Measurements from ENCODE around the gene BACE2.
"Not testable (repeated sequence)": the region's sequence is repeated elsewhere in the genome, so short reads cannot be mapped to it uniquely, and the experiment has no call there.

Gene BACE2

GRCh38 chr21:41236352-41236973 lies 68.5 kb downstream of the BACE2 start:
- no peak for TF ChIP-seq SPI1 (IDR thresholded peaks at IDR 0.05; ENCODE audit: borderline replicate concordance, low read depth)
- no peak for TF ChIP-seq GABPA (IDR thresholded peaks at IDR 0.05; ENCODE audit: low read depth)
- TF ChIP-seq CTCF (IDR thresholded peaks at IDR 0.05; ENCODE audit: insufficient read depth, low read length) = no peak
- no peak for TF ChIP-seq POLR2AphosphoS5 (IDR thresholded peaks at IDR 0.05; ENCODE audit: low read depth)
- TF ChIP-seq REST (IDR thresholded peaks at IDR 0.05; ENCODE audit: insufficient replicate concordance, low read depth) = no peak

GRCh38 chr21:41238081-41238796 lies 70.3 kb downstream of the BACE2 start:
- H3K4me3 ChIP-seq (replicated peaks; ENCODE audit: insufficient read depth, low read length); H3K27me3 ChIP-seq (ENCODE audit: insufficient read depth, poor library complexity, severe bottlenecking); H3K27ac ChIP-seq (replicated peaks); DNase-seq (ENCODE audit: low read depth in 1 of 2, low spot score in 1 of 2): not testable (repeated sequence)

More at GRCh38 chr21:41236352-41236973, 68.5 kb downstream of the BACE2 start:
- DNase-seq (ENCODE audit: low read depth in 1 of 2, low spot score in 1 of 2) = no peak
- H3K4me3 ChIP-seq (replicated peaks; ENCODE audit: insufficient read depth, low read length) = no peak overlapping the region
- H3K27ac ChIP-seq (replicated peaks) = no peak overlapping the region
- no peaks in the 10 kb centered on the region for H3K27me3 ChIP-seq (ENCODE audit: insufficient read depth, poor library complexity, severe bottlenecking)

- TF ChIP-seq CTCF (IDR thresholded peaks at IDR 0.05; ENCODE audit: insufficient read depth, low read length) (no peak), GABPA (IDR thresholded peaks at IDR 0.05; ENCODE audit: low read depth) (no peak), POLR2AphosphoS5 (IDR thresholded peaks at IDR 0.05; ENCODE audit: low read depth) (no peak), REST (IDR thresholded peaks at IDR 0.05; ENCODE audit: insufficient replicate concordance, low read depth) (no peak), SPI1 (IDR thresholded peaks at IDR 0.05; ENCODE audit: borderline replicate concordance, low read depth) (no peak)
Measured at GRCh38 chr21:41240040-41240439, 72.1 kb downstream of the BACE2 start.

DNA sequence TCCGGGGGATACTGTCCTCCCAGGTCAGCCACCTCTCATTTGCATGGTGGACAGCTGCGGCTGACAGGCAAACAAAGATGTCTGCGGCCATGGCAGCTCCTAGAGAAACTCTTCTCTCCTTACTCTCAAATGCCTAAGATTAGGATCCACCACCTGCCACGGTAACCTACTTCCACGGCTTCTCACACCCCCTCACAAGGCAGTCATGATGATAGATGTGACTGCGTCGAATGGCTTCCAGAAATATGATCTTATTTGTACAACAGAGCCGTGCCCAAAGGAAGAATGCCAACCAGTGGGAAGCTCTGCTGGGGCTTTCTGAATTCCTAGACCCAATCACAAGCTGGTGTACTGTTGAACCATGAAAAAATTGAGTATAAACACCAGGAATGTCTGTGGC lies 73.4 kb downstream of the BACE2 start:
- H3K27ac ChIP-seq (replicated peaks) = no peak overlapping the region
- H3K27me3 ChIP-seq (ENCODE audit: insufficient read depth, poor library complexity, severe bottlenecking) = no peaks in the 10 kb centered on the region
- DNase-seq (ENCODE audit: low read depth in 1 of 2, low spot score in 1 of 2) = no peak
- H3K4me3 ChIP-seq (replicated peaks; ENCODE audit: insufficient read depth, low read length) = no peak overlapping the region
- TF ChIP-seq SPI1 (IDR thresholded peaks at IDR 0.05; ENCODE audit: borderline replicate concordance, low read depth) = no peak
- TF ChIP-seq GABPA (IDR thresholded peaks at IDR 0.05; ENCODE audit: low read depth) = no peak
- TF ChIP-seq POLR2AphosphoS5 (IDR thresholded peaks at IDR 0.05; ENCODE audit: low read depth) = no peak
- TF ChIP-seq REST (IDR thresholded peaks at IDR 0.05; ENCODE audit: insufficient replicate concordance, low read depth) = no peak
- no peak for TF ChIP-seq CTCF (IDR thresholded peaks at IDR 0.05; ENCODE audit: insufficient read depth, low read length)

More at GRCh38 chr21:41240040-41240439, 72.1 kb downstream of the BACE2 start:
- H3K27me3 ChIP-seq (ENCODE audit: insufficient read depth, poor library complexity, severe bottlenecking) = no peaks in the 10 kb centered on the region
- no peak for DNase-seq (ENCODE audit: low read depth in 1 of 2, low spot score in 1 of 2)
- H3K4me3 ChIP-seq (replicated peaks; ENCODE audit: insufficient read depth, low read length) = no peak overlapping the region
- no peak overlapping the region for H3K27ac ChIP-seq (replicated peaks)
